GM21717 (cell line): ENCODE measurements around the gene GLYATL3.
"Not testable (repeated sequence)": the region's sequence is repeated elsewhere in the genome, so short reads cannot be mapped to it uniquely, and the experiment has no call there.

Experiments used
- ATAC-seq: cut with Tn5 transposase; IDR thresholded peaks from one replicate; pipeline ENCODE4 v1.9.1; 2021; ENCODE audit warnings: mild to moderate bottlenecking, moderate library complexity; ENCODE audit not compliant: unreplicated experiment

GLYATL3 gene

GRCh38 chr6:49499623-49500022 is at the start of gene GLYATL3:
TSS of gene GLYATL3 (plus strand) at chr6:49499923. CDS start at chr6:49511991, 12,068 bp downstream.
- ATAC-seq: no peak

DNA sequence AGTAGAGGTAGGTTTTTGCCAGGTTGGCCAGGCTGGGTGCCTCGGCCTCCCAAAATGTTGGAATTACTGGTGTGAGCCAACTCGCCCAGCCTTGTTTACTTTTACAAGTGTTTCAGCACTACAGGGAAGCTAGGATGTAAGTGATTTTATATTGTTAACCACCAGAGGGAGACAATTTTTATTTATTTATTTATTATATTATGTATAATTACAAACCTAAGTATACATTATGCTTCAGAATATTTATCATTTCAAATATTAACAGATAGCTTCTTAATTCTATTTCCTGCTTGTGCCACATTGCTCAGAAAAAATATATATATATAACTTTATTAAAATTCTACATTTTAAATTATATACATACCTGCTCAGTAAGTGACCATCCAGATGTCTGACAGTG is 46.5 kb upstream of the GLYATL3 start:
- no peak for ATAC-seq

- peak; percentile 80 for ATAC-seq
These were observed 44.7 kb upstream of the GLYATL3 start for GRCh38 chr6:49454787-49455709.

DNA sequence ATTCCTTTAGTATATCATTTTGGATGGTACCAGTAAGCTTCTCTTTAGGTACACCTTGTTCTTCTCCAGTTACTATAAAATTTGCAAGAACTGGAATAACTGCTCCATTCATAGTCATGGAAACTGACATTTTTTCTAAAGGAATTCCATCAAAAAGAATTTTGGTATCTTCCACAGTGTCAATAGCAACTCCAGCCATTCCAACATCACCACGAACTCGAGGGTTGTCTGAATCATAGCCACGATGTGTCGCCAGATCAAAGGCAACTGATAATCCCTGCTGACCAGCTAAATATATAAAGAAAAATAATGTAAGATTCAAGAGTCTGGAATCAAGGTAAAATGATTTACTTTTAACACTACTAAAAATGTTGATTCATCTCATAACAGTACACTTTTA is 42.0 kb upstream of the GLYATL3 start:
- ATAC-seq: no peak

GRCh38 chr6:49462071-49462470 is 37.7 kb upstream of the GLYATL3 start:
- no peak for ATAC-seq

- peak; percentile 12 for ATAC-seq
These were observed 37.2 kb upstream of the GLYATL3 start for GRCh38 chr6:49462599-49462926.

DNA sequence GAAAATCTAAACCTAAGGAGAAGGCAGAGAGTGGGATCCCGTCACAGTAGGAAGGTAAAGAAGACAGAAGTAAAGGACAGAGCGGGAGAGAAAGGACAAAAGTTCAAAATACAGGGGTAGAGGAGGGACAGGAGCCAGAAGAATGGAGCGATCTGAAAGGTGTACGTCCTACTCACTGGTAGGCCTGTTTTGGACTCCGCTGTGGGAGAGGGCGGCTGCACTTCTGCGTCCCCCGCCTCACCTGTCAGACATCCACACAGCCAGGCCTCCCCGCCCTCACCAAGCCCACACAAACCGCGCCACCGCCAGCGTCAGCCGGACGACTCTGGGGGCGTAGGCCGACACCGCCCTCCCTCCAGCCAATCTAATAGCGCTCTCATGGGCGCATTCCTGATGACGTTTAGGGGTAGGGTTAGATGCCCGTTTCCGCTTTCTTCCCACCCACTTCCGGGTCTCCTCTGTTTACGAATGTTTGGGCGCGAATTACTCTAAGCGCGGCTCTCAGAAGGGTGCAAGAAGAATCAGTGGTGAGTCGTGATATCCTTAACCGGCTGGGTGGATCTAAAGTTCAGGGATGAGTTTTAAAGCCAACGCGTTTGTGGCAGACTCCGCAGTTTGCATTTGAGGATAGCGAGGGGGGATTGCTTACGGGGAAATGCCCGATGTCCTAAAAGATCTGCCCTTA is 36.7 kb upstream of the GLYATL3 start, which contains the start of the genes CENPQ and MMUT:
Gene CENPQ, plus strand, starts transcription at position 444 of the 685 bp plus-strand sequence. CDS start 6,807 bp downstream, outside the sequence.
Gene MMUT, minus strand, starts transcription at position 327 of the 685 bp plus-strand sequence. CDS start 3,787 bp downstream, outside the sequence.
- peak; percentile 99 for ATAC-seq

DNA sequence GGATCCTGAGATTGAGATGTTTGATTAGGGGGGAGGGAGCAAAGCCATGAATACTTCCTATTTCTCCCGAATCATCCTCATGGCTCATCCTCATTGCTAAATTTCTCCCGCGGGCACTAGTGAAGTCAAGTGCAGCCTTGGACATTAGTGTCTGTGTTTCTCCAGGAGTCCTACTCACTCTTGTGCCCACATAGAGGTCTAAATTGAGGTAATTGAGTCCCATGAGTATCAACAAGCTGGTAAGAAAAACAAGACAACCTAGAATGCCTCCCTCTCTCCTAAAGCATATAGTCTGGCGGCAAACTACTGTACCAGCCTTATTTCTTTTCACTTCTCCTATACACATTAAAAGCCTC is 36.1 kb upstream of the GLYATL3 start:
- ATAC-seq: peak; percentile 2

DNA sequence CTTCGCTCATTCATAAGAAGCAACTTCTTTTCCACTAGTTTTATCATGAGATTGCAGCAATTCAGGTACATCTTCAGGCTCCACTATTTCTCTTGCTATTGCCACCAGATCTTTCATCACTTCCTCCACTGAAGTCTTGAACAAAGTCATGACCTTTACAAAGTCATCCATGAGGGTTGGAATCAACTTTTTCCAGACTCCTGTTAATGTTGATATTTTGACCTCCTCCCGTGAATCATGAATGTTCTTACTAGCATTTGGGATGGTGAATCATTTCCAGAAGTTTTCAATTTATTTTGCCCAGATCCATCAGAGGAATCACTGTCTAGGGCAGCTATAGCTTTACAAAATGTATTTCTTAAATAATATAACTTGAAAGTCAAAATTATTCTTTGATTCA is 35.0 kb upstream of the GLYATL3 start:
- no peak for ATAC-seq

- ATAC-seq: no peak
These were observed 31.7 kb upstream of the GLYATL3 start for GRCh38 chr6:49468042-49468441.

GRCh38 chr6:49476564-49476963 is 23.2 kb upstream of the GLYATL3 start:
- ATAC-seq: not testable (repeated sequence)

DNA sequence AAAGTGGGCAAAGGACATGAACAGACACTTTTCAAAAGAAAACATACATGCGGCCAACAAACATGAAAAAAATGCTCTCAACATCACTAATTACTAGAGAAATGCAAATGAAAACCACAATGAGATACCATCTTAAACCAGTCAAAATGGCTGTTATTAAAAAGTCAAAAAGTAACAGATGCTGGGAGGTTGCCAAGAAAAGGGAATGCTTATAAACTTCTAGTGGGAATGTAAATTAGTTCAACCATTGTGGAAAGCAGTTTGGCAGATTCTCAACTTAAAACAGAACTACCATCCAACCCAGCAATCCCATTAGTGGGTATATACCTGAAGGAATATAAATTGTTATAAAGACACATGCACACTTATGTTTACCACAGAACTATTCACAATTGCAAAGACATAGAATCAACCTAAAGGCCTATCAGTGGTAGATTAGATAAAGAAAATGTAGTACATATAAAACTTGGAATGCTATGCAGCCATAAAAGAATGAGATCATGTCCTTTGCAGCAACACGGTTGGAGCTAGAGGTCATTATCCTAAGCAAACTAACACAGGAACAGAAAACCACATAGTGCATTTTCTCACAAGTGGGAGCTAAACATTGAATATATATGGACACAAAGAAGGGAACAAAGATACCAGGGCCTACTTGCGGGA is 20.3 kb upstream of the GLYATL3 start:
- no peak for ATAC-seq

GRCh38 chr6:49481846-49482245 is 17.9 kb upstream of the GLYATL3 start:
- ATAC-seq: not testable (repeated sequence)

- not testable (repeated sequence) for ATAC-seq
These were observed 16.3 kb upstream of the GLYATL3 start for GRCh38 chr6:49483380-49483779.

DNA sequence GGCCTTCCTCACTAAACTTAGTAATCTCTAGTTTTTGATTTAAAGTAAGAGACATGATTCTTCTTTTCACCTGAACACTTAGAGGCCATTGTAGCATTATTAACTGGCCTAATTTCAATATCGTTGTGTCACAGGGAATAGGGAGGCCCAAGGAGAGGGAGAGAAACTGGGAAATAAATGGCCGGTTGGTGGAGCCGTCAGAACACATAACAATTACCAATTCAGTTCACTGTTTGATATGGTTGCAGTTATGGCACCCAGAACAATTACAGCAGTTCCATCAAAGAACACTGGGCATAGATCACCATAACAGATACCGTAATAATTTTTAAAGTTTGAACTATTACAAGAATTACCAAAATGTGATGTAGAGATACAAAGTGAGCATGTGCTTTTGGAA is 9.1 kb upstream of the GLYATL3 start:
- ATAC-seq: no peak

GRCh38 chr6:49497304-49497703 is 2.4 kb upstream of the GLYATL3 start:
- no peak for ATAC-seq

DNA sequence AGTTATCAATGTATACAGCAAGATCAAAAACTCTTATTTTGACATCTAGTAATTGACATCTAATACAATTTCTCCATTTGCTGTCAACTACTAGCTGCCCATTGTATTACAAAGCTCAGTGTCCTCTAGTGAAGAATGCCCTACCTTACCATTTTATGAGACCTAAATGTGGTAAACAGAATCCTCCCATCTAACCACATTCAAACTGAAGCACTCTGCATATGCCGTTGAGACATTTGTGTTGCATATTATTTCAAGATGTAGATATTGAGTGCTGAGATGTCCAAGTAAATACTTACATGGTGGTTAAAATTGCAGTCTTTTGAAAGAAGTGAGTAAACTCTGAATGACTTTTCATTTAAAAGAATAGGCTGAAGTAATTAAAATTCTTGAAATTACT is 597 bp upstream of the GLYATL3 start:
- ATAC-seq: no peak

DNA sequence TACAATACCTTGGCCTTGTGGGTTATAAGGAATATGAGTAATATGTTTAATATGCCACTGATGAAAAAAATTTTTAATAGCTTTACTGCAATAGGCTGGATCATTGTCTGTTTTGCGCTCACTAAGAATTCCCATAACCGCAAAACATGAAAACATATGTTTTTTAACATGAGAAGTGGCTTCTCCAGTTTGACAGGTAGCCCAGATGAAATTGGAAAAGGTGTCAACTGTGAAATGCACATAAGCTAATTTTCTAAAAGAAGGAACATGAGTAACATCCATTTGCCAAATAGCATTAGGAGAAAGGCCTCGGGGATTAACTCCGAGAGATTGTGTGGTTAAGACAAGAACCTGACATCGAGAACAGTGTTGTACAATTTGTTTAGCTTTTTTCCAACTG is 4.9 kb downstream of the GLYATL3 start:
- no peak for ATAC-seq

DNA sequence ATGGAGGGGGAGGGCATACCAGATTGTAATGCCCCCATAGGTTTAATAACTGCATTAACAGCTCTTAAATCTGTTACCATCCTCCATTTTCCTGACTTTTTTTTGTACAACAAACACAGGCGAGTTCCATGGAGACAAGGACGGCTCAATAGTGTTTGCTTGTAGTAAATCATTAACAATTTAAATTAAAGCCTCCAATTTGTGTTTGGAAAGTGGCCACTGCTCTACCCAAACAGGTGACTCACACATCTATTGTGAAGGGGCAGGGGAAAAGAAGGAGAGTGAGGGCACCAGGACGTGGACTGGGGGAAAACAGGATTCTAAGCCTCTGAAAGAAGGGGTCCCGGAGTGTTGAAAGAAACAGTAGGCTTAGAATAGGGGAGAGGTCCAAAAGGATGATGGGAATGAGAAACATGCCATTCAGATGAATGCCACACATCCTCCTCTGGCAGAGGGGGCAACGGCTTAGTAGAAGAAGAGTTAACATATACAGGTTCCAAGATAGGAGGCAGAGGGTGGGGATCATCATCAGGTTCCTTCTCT is 6.9 kb downstream of the GLYATL3 start:
- ATAC-seq: no peak

GRCh38 chr6:49509342-49509741 is 9.6 kb downstream of the GLYATL3 start:
- ATAC-seq: no peak
